ENCODE measurements around the gene RINT1.
"Not testable (repeated sequence)": the region's sequence is repeated elsewhere in the genome, so short reads cannot be mapped to it uniquely, and the experiment has no call there.

Gene RINT1

GRCh38 chr7:105532709-105533460 lies 884 bp downstream of the RINT1 start:
- DNase-seq (ENCODE audit: low spot score), result no peak

GRCh38 chr7:105538339-105538738 lies 6.3 kb downstream of the RINT1 start:
- no peak for DNase-seq (ENCODE audit: low spot score)

- DNase-seq (ENCODE audit: low spot score), result no peak
Observed at GRCh38 chr7:105559926-105560325, 27.9 kb downstream of the RINT1 start.

GRCh38 chr7:105565190-105565589 lies 33.2 kb downstream of the RINT1 start:
- DNase-seq (ENCODE audit: low spot score), result no peak

- no peak for DNase-seq (ENCODE audit: low spot score)
Observed at GRCh38 chr7:105567024-105567423, 35.0 kb downstream of the RINT1 start.

GRCh38 chr7:105567821-105568220 lies 35.8 kb downstream of the RINT1 start:
- no peak for DNase-seq (ENCODE audit: low spot score)

- no peak for DNase-seq (ENCODE audit: low spot score)
Observed at GRCh38 chr7:105571891-105572290, 39.9 kb downstream of the RINT1 start.

GRCh38 chr7:105577251-105577650 lies 45.2 kb downstream of the RINT1 start:
- no peak for DNase-seq (ENCODE audit: low spot score)

GRCh38 chr7:105578496-105578895 lies 46.5 kb downstream of the RINT1 start:
- no peak for DNase-seq (ENCODE audit: low spot score)

- DNase-seq (ENCODE audit: low spot score), result no peak
Observed at GRCh38 chr7:105580022-105580740, 48.2 kb downstream of the RINT1 start.

GRCh38 chr7:105581066-105581811 lies 49.2 kb downstream of the RINT1 start, which contains the start of gene EFCAB10:
TSS of gene EFCAB10 (minus strand) at chr7:105581493. CDS start at chr7:105581463, 30 bp downstream.
- peak; percentile 14 for DNase-seq (ENCODE audit: low spot score)

GRCh38 chr7:105583061-105583460 lies 51.1 kb downstream of the RINT1 start:
- no peak for DNase-seq (ENCODE audit: low spot score)

GRCh38 chr7:105584165-105584564 lies 52.2 kb downstream of the RINT1 start:
- DNase-seq (ENCODE audit: low spot score), result no peak

- DNase-seq (ENCODE audit: low spot score), result no peak
Observed at GRCh38 chr7:105585850-105586500, 54.0 kb downstream of the RINT1 start.

GRCh38 chr7:105587909-105588635 lies 56.1 kb downstream of the RINT1 start:
- DNase-seq (ENCODE audit: low spot score), result no peak

- peak; percentile 67 for DNase-seq (ENCODE audit: low spot score)
Observed at GRCh38 chr7:105589356-105590077, 57.5 kb downstream of the RINT1 start.

GRCh38 chr7:105590793-105591192 lies 58.8 kb downstream of the RINT1 start:
- DNase-seq (ENCODE audit: low spot score), result no peak

GRCh38 chr7:105591522-105591921 lies 59.5 kb downstream of the RINT1 start:
- DNase-seq (ENCODE audit: low spot score), result no peak

GRCh38 chr7:105594034-105594433 lies 62.0 kb downstream of the RINT1 start:
- no peak for DNase-seq (ENCODE audit: low spot score)

- no peak for DNase-seq (ENCODE audit: low spot score)
Observed at GRCh38 chr7:105596866-105597265, 64.9 kb downstream of the RINT1 start.

GRCh38 chr7:105599080-105599479 lies 67.1 kb downstream of the RINT1 start:
- not testable (repeated sequence) for DNase-seq (ENCODE audit: low spot score)
